Central memory CD8-positive, alpha-beta T cell (primary cell): ENCODE measurements around the gene L3MBTL4.

ENCODE experiments used
- ATAC-seq: fragments of 150-1000 bp; cut with Tn5 transposase; replicated peaks from 2 replicates; pipeline ENCODE4 v1.10.0; 2022; ENCODE audit warnings: mild to moderate bottlenecking, moderate FRiP score, moderate number of reproducible peaks; ENCODE audit not compliant: poor library complexity, severe bottlenecking; ENCODE audit errors: extremely low read depth
- DNase-seq, 2 donors: peaks; one replicate each; pipeline ENCODE4 v3.0.0; 2021; ENCODE audit warnings: low spot score in 2 of 2
- H3K27ac Mint-ChIP-seq: one replicate; pipeline ENCODE4 v1.8.0; 2022; ENCODE audit warnings: low read depth, mild to moderate bottlenecking, moderate library complexity, mixed read lengths
- H3K27me3 Mint-ChIP-seq: one replicate; pipeline ENCODE4 v1.8.0; 2022; ENCODE audit warnings: mixed read lengths
- H3K36me3 Mint-ChIP-seq: one replicate; pipeline ENCODE4 v1.8.0; 2022; ENCODE audit warnings: mild to moderate bottlenecking, moderate library complexity, mixed read lengths; ENCODE audit not compliant: insufficient read depth
- H3K4me1 Mint-ChIP-seq: one replicate; pipeline ENCODE4 v1.8.0; 2022; ENCODE audit warnings: mixed read lengths
- H3K4me3 Mint-ChIP-seq: one replicate; pipeline ENCODE4 v1.8.0; 2022; ENCODE audit warnings: mild to moderate bottlenecking, moderate library complexity, mixed read lengths
- H3K9me3 Mint-ChIP-seq: one replicate; pipeline ENCODE4 v1.8.0; 2022; ENCODE audit warnings: mixed read lengths

The L3MBTL4 gene

GRCh38 chr18:6414723-6415417, at the start of gene L3MBTL4:
TSS of gene L3MBTL4 (minus strand) at chr18:6414911. CDS start at chr18:6311625, 103,286 bp downstream.
- H3K27ac Mint-ChIP-seq = peak within 1 kb of the TSS; percentile 39
- ATAC-seq = peak; percentile 17
- peaks cover 20% of the 10 kb centered on the region for H3K27me3 Mint-ChIP-seq
- H3K4me1 Mint-ChIP-seq = peaks cover 7% of the 10 kb centered on the region
- peak within 1 kb of the TSS; percentile 71 for H3K4me3 Mint-ChIP-seq
- H3K9me3 Mint-ChIP-seq = peaks cover 6% of the 10 kb centered on the region
- peaks cover 2% of the 10 kb centered on the region for H3K36me3 Mint-ChIP-seq
- no peak for DNase-seq

GRCh38 chr18:6452194-6452593, 37.5 kb upstream of the L3MBTL4 start:
- H3K4me1 Mint-ChIP-seq = no peaks in the 10 kb centered on the region
- no peaks in the 10 kb centered on the region for H3K36me3 Mint-ChIP-seq
- H3K27ac Mint-ChIP-seq = no peak overlapping the region
- no peak for ATAC-seq
- no peak overlapping the region for H3K4me3 Mint-ChIP-seq
- no peaks in the 10 kb centered on the region for H3K27me3 Mint-ChIP-seq
- no peak for DNase-seq
- no peaks in the 10 kb centered on the region for H3K9me3 Mint-ChIP-seq

GRCh38 chr18:6449213-6449612, 34.5 kb upstream of the L3MBTL4 start:
- H3K4me1 Mint-ChIP-seq = no peaks in the 10 kb centered on the region
- H3K27me3 Mint-ChIP-seq = no peaks in the 10 kb centered on the region
- no peaks in the 10 kb centered on the region for H3K9me3 Mint-ChIP-seq
- H3K36me3 Mint-ChIP-seq = no peaks in the 10 kb centered on the region
- H3K4me3 Mint-ChIP-seq = no peak overlapping the region
- ATAC-seq (no peak), DNase-seq (no peak)
- H3K27ac Mint-ChIP-seq = no peak overlapping the region

- Mint-ChIP-seq H3K9me3 (peaks cover 15% of the 10 kb centered on the region), H3K27ac (no peak overlapping the region), H3K4me3 (no peak overlapping the region), H3K4me1 (no peaks in the 10 kb centered on the region), H3K27me3 (no peaks in the 10 kb centered on the region), H3K36me3 (no peaks in the 10 kb centered on the region)
- ATAC-seq = no peak
- DNase-seq = no peak
Observed at GRCh38 chr18:6444466-6445228, 29.9 kb upstream of the L3MBTL4 start.

- H3K4me3 Mint-ChIP-seq = no peak overlapping the region
- H3K27me3 Mint-ChIP-seq = no peaks in the 10 kb centered on the region
- H3K4me1 Mint-ChIP-seq = no peaks in the 10 kb centered on the region
- H3K27ac Mint-ChIP-seq = no peak overlapping the region
- DNase-seq (no peak), ATAC-seq (no peak)
- H3K36me3 Mint-ChIP-seq = no peaks in the 10 kb centered on the region
- peaks cover 15% of the 10 kb centered on the region for H3K9me3 Mint-ChIP-seq
Observed at GRCh38 chr18:6441200-6441599, 26.5 kb upstream of the L3MBTL4 start.

- Mint-ChIP-seq H3K4me1 (no peaks in the 10 kb centered on the region), H3K36me3 (no peaks in the 10 kb centered on the region), H3K27ac (no peak overlapping the region), H3K27me3 (no peaks in the 10 kb centered on the region), H3K4me3 (no peak overlapping the region), H3K9me3 (peaks cover 15% of the 10 kb centered on the region)
- DNase-seq (no peak), ATAC-seq (no peak)
Observed at GRCh38 chr18:6437937-6438818, 23.5 kb upstream of the L3MBTL4 start.

GRCh38 chr18:6435731-6436130, 21.0 kb upstream of the L3MBTL4 start:
- Mint-ChIP-seq H3K9me3 (no peaks in the 10 kb centered on the region), H3K4me1 (no peaks in the 10 kb centered on the region), H3K36me3 (no peaks in the 10 kb centered on the region), H3K27me3 (no peaks in the 10 kb centered on the region), H3K4me3 (no peak overlapping the region), H3K27ac (no peak overlapping the region)
- ATAC-seq (no peak), DNase-seq (no peak)

GRCh38 chr18:6434987-6435709, 20.4 kb upstream of the L3MBTL4 start:
- no peak overlapping the region for H3K27ac Mint-ChIP-seq
- no peaks in the 10 kb centered on the region for H3K9me3 Mint-ChIP-seq
- DNase-seq (no peak), ATAC-seq (no peak)
- H3K36me3 Mint-ChIP-seq = no peaks in the 10 kb centered on the region
- H3K4me1 Mint-ChIP-seq = no peaks in the 10 kb centered on the region
- H3K4me3 Mint-ChIP-seq = no peak overlapping the region
- no peaks in the 10 kb centered on the region for H3K27me3 Mint-ChIP-seq

- H3K4me1 Mint-ChIP-seq = no peaks in the 10 kb centered on the region
- no peaks in the 10 kb centered on the region for H3K9me3 Mint-ChIP-seq
- H3K4me3 Mint-ChIP-seq = no peak overlapping the region
- H3K27me3 Mint-ChIP-seq = no peaks in the 10 kb centered on the region
- H3K27ac Mint-ChIP-seq = no peak overlapping the region
- no peaks in the 10 kb centered on the region for H3K36me3 Mint-ChIP-seq
- no peak for DNase-seq
- ATAC-seq = no peak
Observed at GRCh38 chr18:6434481-6434880, 19.8 kb upstream of the L3MBTL4 start.

GRCh38 chr18:6431659-6432318, 17.1 kb upstream of the L3MBTL4 start:
- DNase-seq (no peak), ATAC-seq (no peak)
- H3K4me3 Mint-ChIP-seq = no peak overlapping the region
- H3K27ac Mint-ChIP-seq = no peak overlapping the region
- H3K4me1 Mint-ChIP-seq = no peaks in the 10 kb centered on the region
- H3K27me3 Mint-ChIP-seq = no peaks in the 10 kb centered on the region
- H3K9me3 Mint-ChIP-seq = no peaks in the 10 kb centered on the region
- no peaks in the 10 kb centered on the region for H3K36me3 Mint-ChIP-seq

GRCh38 chr18:6428851-6429395, 14.2 kb upstream of the L3MBTL4 start:
- Mint-ChIP-seq H3K4me1 (no peaks in the 10 kb centered on the region), H3K27me3 (no peaks in the 10 kb centered on the region), H3K36me3 (no peaks in the 10 kb centered on the region), H3K4me3 (no peak overlapping the region), H3K27ac (no peak overlapping the region), H3K9me3 (no peaks in the 10 kb centered on the region)
- DNase-seq (no peak), ATAC-seq (no peak)
